DMS153 (cell line): ENCODE data around the gene FAM186B.

ENCODE experiments used
- DNase-seq: peaks from one replicate; lab custom pipeline; 2025; lab: John Stamatoyannopoulos, UW

Gene FAM186B

GRCh38 chr12:49567611-49568441, 37.6 kb downstream of the FAM186B start, which contains the start of gene MCRS1:
TSS of gene MCRS1 (minus strand) at chr12:49568142. CDS start at chr12:49566731, 1,411 bp downstream.
- DNase-seq, result peak; percentile 80

GRCh38 chr12:49567302-49567610, 38.2 kb downstream of the FAM186B start:
- DNase-seq, result no peak

GRCh38 chr12:49566361-49566760, 39.1 kb downstream of the FAM186B start:
- DNase-seq, result no peak

- DNase-seq, result no peak
Observed at GRCh38 chr12:49565406-49566265, 39.8 kb downstream of the FAM186B start.

- DNase-seq, result no peak
Observed at GRCh38 chr12:49564686-49565405, 40.6 kb downstream of the FAM186B start.

GRCh38 chr12:49563951-49564685, 41.3 kb downstream of the FAM186B start:
- no peak for DNase-seq

- no peak for DNase-seq
Observed at GRCh38 chr12:49562831-49563230, 42.6 kb downstream of the FAM186B start.

- DNase-seq, result no peak
Observed at GRCh38 chr12:49562233-49562632, 43.2 kb downstream of the FAM186B start.

GRCh38 chr12:49560695-49561094, 44.7 kb downstream of the FAM186B start:
- no peak for DNase-seq

- DNase-seq, result no peak
Observed at GRCh38 chr12:49559011-49559675, 46.3 kb downstream of the FAM186B start.

GRCh38 chr12:49558526-49558925, 46.9 kb downstream of the FAM186B start:
- no peak for DNase-seq

GRCh38 chr12:49557917-49558215, 47.6 kb downstream of the FAM186B start:
- DNase-seq, result no peak

- no peak for DNase-seq
Observed at GRCh38 chr12:49557187-49557916, 48.1 kb downstream of the FAM186B start.

GRCh38 chr12:49556391-49557186, 48.9 kb downstream of the FAM186B start:
- no peak for DNase-seq

- no peak for DNase-seq
Observed at GRCh38 chr12:49555631-49556390, 49.6 kb downstream of the FAM186B start.

GRCh38 chr12:49554266-49554665, 51.2 kb downstream of the FAM186B start:
- no peak for DNase-seq

- DNase-seq, result peak; percentile 60
Observed at GRCh38 chr12:49553512-49554088, 51.8 kb downstream of the FAM186B start.

GRCh38 chr12:49552899-49553298, 52.5 kb downstream of the FAM186B start:
- no peak for DNase-seq

GRCh38 chr12:49552425-49552824, 53.0 kb downstream of the FAM186B start:
- DNase-seq, result no peak
